PC-3 (cell line): ENCODE data around the gene RABL3.

Experiments used
- CTCF ChIP-seq: fragments of 300-600 bp; sonication (generic); conservative IDR thresholded peaks from 2 replicates; pipeline ENCODE4 v1.5.1; 2017; ENCODE audit warnings: antibody characterized with exemption, low read depth, mild to moderate bottlenecking, low read length
- EZH2 ChIP-seq: fragments of 300-600 bp; sonication (generic); IDR thresholded peaks from one replicate; pipeline ENCODE4 v1.6.1; 2017; ENCODE audit warnings: antibody characterized with exemption, mild to moderate bottlenecking, low read length; ENCODE audit not compliant: unreplicated experiment

- no peak for TF ChIP-seq EZH2
- no peak for TF ChIP-seq CTCF
Measured at GRCh38 chr3:120770891-120771290, 28.6 kb upstream of the RABL3 start.
